ENCODE data around the gene KCNH5. TPM values are rescaled to one million over a fixed set of nuclear protein-coding genes. Genes with fewer than 3 reads are reported as not detected.

The KCNH5 gene
- total and polyA plus RNA-seq, 8 donors, result 0.04 to 0.11 (median 0.11) TPM; not detected in 4

DNA sequence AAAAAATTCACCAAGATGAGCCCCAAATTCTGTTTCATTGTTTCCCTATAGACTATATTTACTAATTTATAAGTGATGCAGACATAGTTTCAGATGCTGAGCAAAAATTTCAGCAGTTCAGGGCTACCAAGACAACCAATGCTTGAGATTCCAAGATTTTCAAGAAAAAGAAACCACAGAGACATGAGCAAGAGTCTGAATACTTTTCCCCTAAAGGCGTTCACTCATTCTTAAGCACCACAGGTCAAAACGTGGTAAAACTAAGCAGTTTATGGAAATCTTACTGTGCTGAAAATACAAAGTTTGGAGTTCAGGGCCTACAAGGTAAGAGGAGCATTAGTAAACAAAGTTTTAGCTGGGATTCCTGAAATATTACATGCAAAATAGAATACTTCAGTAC, 221.2 kb downstream of the KCNH5 start:
- intact Hi-C loops (cut with DNase I), result no loop called here
- Histone ChIP-seq H3K27me3 (no peaks in the 10 kb centered on the region), H3K4me3 (no peak overlapping the region), H3K4me1 (no peaks in the 10 kb centered on the region), H3K36me3 (no peaks in the 10 kb centered on the region), H3K9me3 (peaks cover 0 to 13% of the 10 kb centered on the region in 2 donors), H3K27ac (no peak overlapping the region)
- DNase-seq (no peak), ATAC-seq (no peak)
- TF ChIP-seq, protein P1, sequence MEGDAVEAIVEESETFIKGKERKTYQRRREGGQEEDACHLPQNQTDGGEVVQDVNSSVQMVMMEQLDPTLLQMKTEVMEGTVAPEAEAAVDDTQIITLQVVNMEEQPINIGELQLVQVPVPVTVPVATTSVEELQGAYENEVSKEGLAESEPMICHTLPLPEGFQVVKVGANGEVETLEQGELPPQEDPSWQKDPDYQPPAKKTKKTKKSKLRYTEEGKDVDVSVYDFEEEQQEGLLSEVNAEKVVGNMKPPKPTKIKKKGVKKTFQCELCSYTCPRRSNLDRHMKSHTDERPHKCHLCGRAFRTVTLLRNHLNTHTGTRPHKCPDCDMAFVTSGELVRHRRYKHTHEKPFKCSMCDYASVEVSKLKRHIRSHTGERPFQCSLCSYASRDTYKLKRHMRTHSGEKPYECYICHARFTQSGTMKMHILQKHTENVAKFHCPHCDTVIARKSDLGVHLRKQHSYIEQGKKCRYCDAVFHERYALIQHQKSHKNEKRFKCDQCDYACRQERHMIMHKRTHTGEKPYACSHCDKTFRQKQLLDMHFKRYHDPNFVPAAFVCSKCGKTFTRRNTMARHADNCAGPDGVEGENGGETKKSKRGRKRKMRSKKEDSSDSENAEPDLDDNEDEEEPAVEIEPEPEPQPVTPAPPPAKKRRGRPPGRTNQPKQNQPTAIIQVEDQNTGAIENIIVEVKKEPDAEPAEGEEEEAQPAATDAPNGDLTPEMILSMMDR (IDR thresholded peaks at IDR 0.05), result no peak

DNA sequence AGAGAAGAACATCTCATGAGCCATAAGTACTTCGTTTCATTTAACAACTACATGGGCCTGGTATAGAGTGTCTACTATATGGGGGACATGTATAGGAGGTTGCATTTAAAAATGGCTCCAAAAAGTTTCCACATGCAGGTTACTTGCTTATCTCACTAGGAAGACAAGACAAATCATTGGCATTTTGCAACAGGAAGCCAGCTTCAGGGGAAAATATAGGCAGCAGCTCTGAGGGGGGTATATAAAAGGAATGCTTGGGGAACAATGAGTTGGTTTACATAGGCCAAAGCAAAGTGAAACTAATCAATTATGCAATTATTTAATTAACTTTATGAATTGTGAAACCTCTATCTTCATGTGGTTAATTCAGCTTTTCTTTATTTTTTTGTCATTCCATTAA, 225.3 kb downstream of the KCNH5 start:
- ATAC-seq, result no peak

DNA sequence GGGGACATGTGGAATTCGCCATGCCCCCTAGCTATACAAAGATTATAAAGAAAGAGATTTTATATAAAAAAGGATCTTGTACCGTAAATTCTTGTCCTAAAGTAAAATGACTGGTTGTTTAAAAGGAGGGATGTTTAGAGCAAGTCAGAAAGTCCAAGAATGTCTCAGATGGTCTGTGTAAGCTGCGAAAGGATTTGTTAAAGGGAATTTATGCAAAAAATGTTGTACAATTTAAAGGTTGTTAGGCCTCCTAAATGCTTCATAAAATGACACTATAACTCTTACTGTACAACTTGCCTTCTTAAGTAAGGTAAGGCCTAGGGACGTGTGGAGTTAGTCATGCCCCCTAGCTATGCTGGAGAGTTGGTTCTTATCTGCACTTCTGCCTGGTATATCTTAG, 237.6 kb downstream of the KCNH5 start:
- no peak for DNase-seq

More for the DNA sequence above, 225.3 kb downstream of the KCNH5 start:
- peaks cover 0 to 10% of the 10 kb centered on the region in 2 donors for H3K9me3 ChIP-seq
- TF ChIP-seq, protein P1 (IDR thresholded peaks at IDR 0.05), result no peak
- H3K27me3 ChIP-seq, result no peaks in the 10 kb centered on the region
- H3K4me1 ChIP-seq, result no peaks in the 10 kb centered on the region
- H3K27ac ChIP-seq, result no peak overlapping the region
- no peaks in the 10 kb centered on the region for H3K36me3 ChIP-seq
- no peak for DNase-seq
- no peak overlapping the region for H3K4me3 ChIP-seq
- intact Hi-C loops (cut with DNase I), result no loop called here

GRCh38 chr14:62800577-62800976, 244.7 kb downstream of the KCNH5 start:
- H3K4me1 ChIP-seq, result no peaks in the 10 kb centered on the region
- DNase-seq (no peak), ATAC-seq (no peak)
- H3K4me3 ChIP-seq, result no peak overlapping the region
- H3K9me3 ChIP-seq, result no peaks in the 10 kb centered on the region
- H3K27me3 ChIP-seq, result no peaks in the 10 kb centered on the region
- H3K27ac ChIP-seq, result no peak overlapping the region
- no peaks in the 10 kb centered on the region for H3K36me3 ChIP-seq
- TF ChIP-seq, protein P1 (IDR thresholded peaks at IDR 0.05), result no peak
- intact Hi-C loops (cut with DNase I), result no loop called here

More for the DNA sequence above, 237.6 kb downstream of the KCNH5 start:
- intact Hi-C loops (cut with DNase I), result no loop called here
- H3K36me3 ChIP-seq, result no peaks in the 10 kb centered on the region
- H3K4me1 ChIP-seq, result no peaks in the 10 kb centered on the region
- no peak overlapping the region for H3K4me3 ChIP-seq
- peaks cover 0 to 12% of the 10 kb centered on the region in 2 donors for H3K9me3 ChIP-seq
- H3K27me3 ChIP-seq, result no peaks in the 10 kb centered on the region
- no peak overlapping the region for H3K27ac ChIP-seq
- TF ChIP-seq, protein P1 (IDR thresholded peaks at IDR 0.05), result no peak
- ATAC-seq, result no peak

GRCh38 chr14:62796431-62796830, 248.8 kb downstream of the KCNH5 start:
- Histone ChIP-seq H3K9me3 (peaks cover 0 to 2% of the 10 kb centered on the region in 2 donors), H3K4me3 (no peak overlapping the region), H3K27me3 (no peaks in the 10 kb centered on the region), H3K36me3 (no peaks in the 10 kb centered on the region), H3K27ac (no peak overlapping the region), H3K4me1 (no peaks in the 10 kb centered on the region)
- intact Hi-C loops (cut with DNase I), result no loop called here
- TF ChIP-seq, protein P1 (IDR thresholded peaks at IDR 0.05), result no peak
- DNase-seq (no peak), ATAC-seq (no peak)

Data from left lung (tissue), 10 donors.